Breast epithelium (tissue), 3 donors: ENCODE data around the gene ZNF593.

Source experiments
- POLR2A ChIP-seq: fragments of 450-650 bp; IDR thresholded peaks from one replicate; pipeline ENCODE4 v1.6.1; 2016; ENCODE audit warnings: antibody characterized with exemption, mild to moderate bottlenecking, moderate library complexity
- POLR2AphosphoS5 ChIP-seq, 3 donors: sonication (generic); formaldehyde crosslinking; IDR thresholded peaks; one replicate each; pipeline ENCODE4 v1.6.1; 2017; ENCODE audit warnings: antibody characterized with exemption in 3 of 3
- TF ChIP-seq, protein P1 (sequence below), 3 donors: fragments of 450-650 bp; IDR thresholded peaks; one replicate each; pipeline ENCODE4 v1.5.1; 2016 to 2017; ENCODE audit warnings: antibody characterized with exemption in 3 of 3, mild to moderate bottlenecking in 3 of 3, moderate library complexity in 3 of 3

DNA sequence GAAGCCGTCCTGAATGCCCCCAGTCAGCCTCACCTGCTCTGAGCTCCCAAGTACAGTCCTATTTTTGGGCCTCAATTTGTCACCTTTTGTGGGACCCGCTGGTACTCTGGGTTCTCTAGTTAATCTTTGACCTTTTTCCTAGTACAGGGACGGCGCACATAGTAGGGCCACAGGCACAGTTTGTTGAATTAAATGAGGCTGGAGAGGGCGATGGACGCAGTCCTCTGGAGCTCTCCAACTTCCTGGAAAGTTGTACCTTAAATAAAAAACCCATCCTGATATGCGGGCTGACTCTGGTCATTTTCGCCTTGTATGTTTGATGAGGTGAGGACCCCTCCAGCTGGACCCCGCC is 6.0 kb upstream of the ZNF593 start:
- TF ChIP-seq, protein P1, sequence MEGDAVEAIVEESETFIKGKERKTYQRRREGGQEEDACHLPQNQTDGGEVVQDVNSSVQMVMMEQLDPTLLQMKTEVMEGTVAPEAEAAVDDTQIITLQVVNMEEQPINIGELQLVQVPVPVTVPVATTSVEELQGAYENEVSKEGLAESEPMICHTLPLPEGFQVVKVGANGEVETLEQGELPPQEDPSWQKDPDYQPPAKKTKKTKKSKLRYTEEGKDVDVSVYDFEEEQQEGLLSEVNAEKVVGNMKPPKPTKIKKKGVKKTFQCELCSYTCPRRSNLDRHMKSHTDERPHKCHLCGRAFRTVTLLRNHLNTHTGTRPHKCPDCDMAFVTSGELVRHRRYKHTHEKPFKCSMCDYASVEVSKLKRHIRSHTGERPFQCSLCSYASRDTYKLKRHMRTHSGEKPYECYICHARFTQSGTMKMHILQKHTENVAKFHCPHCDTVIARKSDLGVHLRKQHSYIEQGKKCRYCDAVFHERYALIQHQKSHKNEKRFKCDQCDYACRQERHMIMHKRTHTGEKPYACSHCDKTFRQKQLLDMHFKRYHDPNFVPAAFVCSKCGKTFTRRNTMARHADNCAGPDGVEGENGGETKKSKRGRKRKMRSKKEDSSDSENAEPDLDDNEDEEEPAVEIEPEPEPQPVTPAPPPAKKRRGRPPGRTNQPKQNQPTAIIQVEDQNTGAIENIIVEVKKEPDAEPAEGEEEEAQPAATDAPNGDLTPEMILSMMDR (IDR thresholded peaks at IDR 0.05) = no peak
- TF ChIP-seq POLR2A (no peak), POLR2AphosphoS5 (IDR thresholded peaks at IDR 0.05) (no peak)
